A549 (cell line): Measurements from ENCODE around the gene ZBTB16. TPM values are rescaled to one million over a fixed set of nuclear protein-coding genes. Genes with fewer than 3 reads are reported as not detected.

Experiments
- ATAC-seq, 2 experiments: fragments of 200-7000 bp in 1 of 2; fragments of >200 bp in 1 of 2; cut with Nextera tagmentation in 1 of 2; cut with Tn5 transposase in 1 of 2; 3 replicates each; pipeline versions ENCODE4 v1.8.0 to v1.9.1; 2018 to 2020; ENCODE audit warnings: mild to moderate bottlenecking in 1 of 2, moderate library complexity in 1 of 2
- CTCF ChIA-PET: fragments of 300-600 bp; sonication (Branson Sonifier 250); formaldehyde crosslinking; extraction: SDS; loops from one replicate; lab custom pipeline; 2021; ENCODE audit warnings: antibody characterized with exemption, inconsistent platforms; lab: Yijun Ruan, JAX
- POLR2A ChIA-PET: fragments of 350-600 bp; formaldehyde crosslinking; extraction: SDS; loops from one replicate; lab custom pipeline; 2021; ENCODE audit warnings: antibody characterized with exemption, inconsistent platforms; lab: Yijun Ruan, JAX
- DNase-seq, 2 experiments: peaks; one replicate each; pipeline versions ENCODE4 v3.0.0 to v3.0.0-alpha.2; 2011 to 2016; ENCODE audit warnings: low read depth in 1 of 2, low spot score in 1 of 2
- FAIRE-seq: peaks from 2 replicates; lab custom pipeline; 2011; peaks lifted over from hg19 to GRCh38; lab: Jason Lieb, UNC
- H3K27ac ChIP-seq, 2 experiments: fragments of >200 bp; sonication (Bioruptor Twin); formaldehyde crosslinking; 3 replicates each; pipeline ENCODE4 v1.5.1; 2016 to 2017
- H3K4me1 ChIP-seq: fragments of >200 bp; sonication (Bioruptor Twin); formaldehyde crosslinking; 3 replicates; pipeline ENCODE4 v1.6.1; 2016
- H3K4me2 ChIP-seq: fragments of >200 bp; sonication (Bioruptor Twin); formaldehyde crosslinking; 3 replicates; pipeline ENCODE4 v1.6.1; 2016
- H3K4me3 ChIP-seq: fragments of >200 bp; sonication (Bioruptor Twin); formaldehyde crosslinking; 3 replicates; pipeline ENCODE4 v1.5.1; 2016
- H3K9me3 ChIP-seq: fragments of >200 bp; sonication (Bioruptor Twin); formaldehyde crosslinking; 3 replicates; pipeline ENCODE4 v1.6.1; 2016
- CBX2 ChIP-seq: fragments of 200-600 bp; sonication (generic); IDR thresholded peaks from 2 replicates; pipeline ENCODE4 v1.6.1; 2016; ENCODE audit warnings: low read depth, mild to moderate bottlenecking, borderline replicate concordance
- CHD2 ChIP-seq: fragments of 150-350 bp; IDR thresholded peaks from 2 replicates; pipeline ENCODE4 v1.6.1; 2014; ENCODE audit warnings: low read length; ENCODE audit not compliant: partially characterized antibody
- CHD4 ChIP-seq: fragments of 200-600 bp; sonication (generic); IDR thresholded peaks from 2 replicates; pipeline ENCODE4 v1.6.1; 2016; ENCODE audit warnings: antibody characterized with exemption, mild to moderate bottlenecking, borderline replicate concordance
- EHF ChIP-seq: fragments of 250-450 bp; sonication (Bioruptor Pico); IDR thresholded peaks from 2 replicates; pipeline ENCODE4 v1.5.0; 2020; ENCODE audit warnings: mild to moderate bottlenecking
- EHMT2 ChIP-seq: fragments of 200-600 bp; sonication (generic); IDR thresholded peaks from 2 replicates; pipeline ENCODE4 v1.6.1; 2016; ENCODE audit warnings: antibody characterized with exemption, low read depth, mild to moderate bottlenecking, moderate library complexity
- ESRRA ChIP-seq: fragments of 150-350 bp; IDR thresholded peaks from 2 replicates; pipeline ENCODE4 v1.6.1; 2014; ENCODE audit warnings: mild to moderate bottlenecking, low read length, borderline replicate concordance
- FOSL2 ChIP-seq, 2 experiments: fragments of 450-650 bp in 1 of 2; fragments of >200 bp in 1 of 2; sonication (Bioruptor Twin) in 1 of 2; formaldehyde crosslinking; IDR thresholded peaks; 2 replicates each; pipeline versions ENCODE4 v1.5.0 to v1.6.1; 2016 to 2020; ENCODE audit warnings: mild to moderate bottlenecking in 1 of 2, moderate library complexity in 1 of 2
- HDAC2 ChIP-seq: fragments of 200-600 bp; sonication (generic); IDR thresholded peaks from 2 replicates; pipeline ENCODE4 v1.6.1; 2016
- HEYL ChIP-seq: fragments of 250-450 bp; sonication (Bioruptor Pico); IDR thresholded peaks from 2 replicates; pipeline ENCODE4 v1.8.0; 2021; ENCODE audit warnings: mild to moderate bottlenecking, moderate library complexity
- HOXA7 ChIP-seq: fragments of 250-450 bp; sonication (Bioruptor Pico); IDR thresholded peaks from 2 replicates; pipeline ENCODE4 v1.5.0; 2020; ENCODE audit warnings: mild to moderate bottlenecking, moderate library complexity
- HOXB13 ChIP-seq: fragments of 250-450 bp; sonication (Bioruptor Pico); IDR thresholded peaks from 2 replicates; pipeline ENCODE4 v1.5.0; 2020; ENCODE audit warnings: low read depth, mild to moderate bottlenecking, moderate library complexity
- HOXB5 ChIP-seq: fragments of 250-450 bp; sonication (Bioruptor Pico); IDR thresholded peaks from 2 replicates; pipeline ENCODE4 v1.5.0; 2020; ENCODE audit warnings: mild to moderate bottlenecking, moderate library complexity
- JUNB ChIP-seq: fragments of >200 bp; sonication (Bioruptor Twin); formaldehyde crosslinking; IDR thresholded peaks from 2 replicates; pipeline ENCODE4 v1.6.1; 2016
- MAZ ChIP-seq: fragments of 150-350 bp; IDR thresholded peaks from 2 replicates; pipeline ENCODE4 v1.6.1; 2014; ENCODE audit warnings: antibody characterized with exemption, low read depth, low read length, borderline replicate concordance
- POLR2A ChIP-seq: IDR thresholded peaks from 2 replicates; pipeline ENCODE4 v1.6.1; 2012; ENCODE audit warnings: mild to moderate bottlenecking, low read length
- RAD21 ChIP-seq, 2 experiments: fragments of >200 bp in 1 of 2; sonication (Bioruptor Twin) in 1 of 2; formaldehyde crosslinking in 1 of 2; IDR thresholded peaks in 1 of 2; conservative IDR thresholded peaks in 1 of 2; 2 replicates in 1 of 2; 3 replicates in 1 of 2; pipeline ENCODE4 v1.6.1; 2012 to 2018; ENCODE audit warnings: inconsistent platforms in 1 of 2
- RARB ChIP-seq: fragments of 250-450 bp; sonication (Bioruptor Pico); IDR thresholded peaks from 2 replicates; pipeline ENCODE4 v1.8.0; 2021; ENCODE audit warnings: mild to moderate bottlenecking, moderate library complexity
- RFX5 ChIP-seq: fragments of 450-650 bp; IDR thresholded peaks from 2 replicates; pipeline ENCODE4 v1.7.1; 2014; ENCODE audit warnings: antibody characterized with exemption, mild to moderate bottlenecking, moderate library complexity
- RNF2 ChIP-seq: fragments of 200-600 bp; sonication (generic); IDR thresholded peaks from 2 replicates; pipeline ENCODE4 v1.6.1; 2016; ENCODE audit warnings: low read depth, mild to moderate bottlenecking, antibody characterized with exemption, moderate library complexity, borderline replicate concordance
- TP53 ChIP-seq: fragments of 250-450 bp; sonication (Bioruptor Pico); IDR thresholded peaks from 2 replicates; pipeline ENCODE4 v1.5.0; 2021; ENCODE audit warnings: mild to moderate bottlenecking, moderate library complexity
- ZFP36 ChIP-seq: fragments of 450-650 bp; IDR thresholded peaks from 2 replicates; pipeline ENCODE4 v1.6.1; 2014; ENCODE audit warnings: borderline replicate concordance; ENCODE audit not compliant: partially characterized antibody
- ZNF302 ChIP-seq: fragments of 250-450 bp; sonication (Bioruptor Pico); IDR thresholded peaks from 2 replicates; pipeline ENCODE4 v1.9.0; 2021; ENCODE audit warnings: inconsistent platforms, mild to moderate bottlenecking, moderate library complexity
- ZSCAN20 ChIP-seq: fragments of 250-450 bp; sonication (Bioruptor Pico); IDR thresholded peaks from 2 replicates; pipeline ENCODE4 v1.8.0; 2022; ENCODE audit warnings: mild to moderate bottlenecking, moderate library complexity
- WGBS: methylation state at CpG from one replicate; pipeline ENCODE4 v1.1.6; 2017; ENCODE audit errors: missing lambda C conversion rate; 5-methylcytosine and 5-hydroxymethylcytosine counted together
- polyA plus RNA-seq, 4 experiments: library from polyadenylated mRNA; depleted of rRNA in 3 of 4; stranded (reverse); fragments of >200 nt; fragmentation: RNase III in 1 of 4; extraction: RNeasy Plus Mini Kit Qiagen cat#74134 plus additional on column Dnase treatment in 1 of 4; gene quantifications; 2 replicates in 3 of 4; 3 replicates in 1 of 4; pipeline ENCODE4 v1.2.3, GENCODE V29; 2011 to 2017
- TF ChIP-seq, protein P1 (sequence below): fragments of 150-350 bp; IDR thresholded peaks from 2 replicates; pipeline ENCODE4 v1.6.1; 2014; ENCODE audit warnings: low read depth, mild to moderate bottlenecking, low read length
- TF ChIP-seq, protein P2 (sequence below): fragments of 200-600 bp; sonication (generic); IDR thresholded peaks from 2 replicates; pipeline ENCODE4 v1.6.1; 2016; ENCODE audit warnings: antibody characterized with exemption, mild to moderate bottlenecking, moderate library complexity

ZBTB16 gene
- polyA plus RNA-seq, 2 of the 4 experiments (the other 2 are of a cell fraction): not detected

DNA sequence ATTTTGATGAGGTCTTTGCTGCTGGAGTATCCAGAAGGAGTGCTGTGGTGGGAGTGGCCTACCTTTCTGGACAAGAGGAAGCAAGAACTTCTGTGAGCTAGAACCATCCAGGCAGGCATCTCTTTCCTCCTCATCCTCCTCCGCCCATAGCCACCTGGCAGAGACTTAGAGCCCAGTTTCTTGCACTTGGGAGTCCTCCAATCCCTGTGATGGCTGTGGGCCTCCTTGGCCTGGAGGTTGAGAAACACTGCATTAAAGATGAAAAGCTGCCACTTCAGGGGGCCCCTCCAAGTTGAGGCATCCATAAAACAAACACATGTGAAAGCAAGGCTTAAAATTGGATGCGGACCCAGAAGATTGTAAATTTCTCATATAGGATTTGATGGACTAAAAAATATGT is 110.3 kb downstream of the ZBTB16 start:
- FAIRE-seq: no peak
- POLR2A ChIA-PET: no interaction called here
- CTCF ChIA-PET: interaction anchor here (1.3 to 1.5 kb wide), 2 partner anchors 10 to 92 kb away, joined by 3 to 5 read pairs; no protein-coding TSS in a partner anchor

GRCh38 chr11:114170226-114170625 is 110.7 kb downstream of the ZBTB16 start:
- WGBS: 71% methylated on average over 5 of the region's 10 CpGs
- no peak for ATAC-seq
- no peak for DNase-seq
- FAIRE-seq: no peak
- Histone ChIP-seq H3K4me3 (no peak overlapping the region), H3K9me3 (no peaks in the 10 kb centered on the region), H3K4me1 (no peaks in the 10 kb centered on the region), H3K4me2 (no peak overlapping the region), H3K27ac (no peak overlapping the region; a peak in 1 of 6 replicates)
- no peak for TF ChIP-seq RAD21 (conservative IDR thresholded peaks at IDR 0.05 in 1 of 2, IDR thresholded peaks at IDR 0.05 in 1 of 2)
- TF ChIP-seq HOXB13 (CRISPR knock-in tag): no peak
- no peak for TF ChIP-seq RARB
- TF ChIP-seq CHD2: no peak
- TF ChIP-seq MAZ: no peak
- TF ChIP-seq RFX5: no peak
- TF ChIP-seq HOXA7 (CRISPR knock-in tag): no peak
- TF ChIP-seq CBX2: no peak
- TF ChIP-seq JUNB: no peak
- TF ChIP-seq ZNF302 (CRISPR knock-in tag): no peak
- TF ChIP-seq EHF (CRISPR knock-in tag): no peak
- no peak for TF ChIP-seq EHMT2
- no peak for TF ChIP-seq RNF2
- no peak for TF ChIP-seq CHD4
- TF ChIP-seq HOXB5 (CRISPR knock-in tag): no peak
- no peak for TF ChIP-seq ZFP36
- ChIA-PET CTCF (interaction anchor here (0.8 kb wide), 1 partner anchor 36 kb away, joined by 3 read pairs; no protein-coding TSS in a partner anchor), POLR2A (no interaction called here)

More for the DNA sequence above, 110.3 kb downstream of the ZBTB16 start:
- no peak overlapping the region for H3K4me3 ChIP-seq
- DNase-seq: no peak
- 76% methylated on average over 2 of the region's 2 CpGs for WGBS
- no peaks in the 10 kb centered on the region for H3K9me3 ChIP-seq
- no peak for ATAC-seq
- TF ChIP-seq POLR2A (no peak), RFX5 (no peak), CHD2 (no peak), TP53 (CRISPR knock-in tag) (no peak), HEYL (no peak), ESRRA (no peak), HOXB5 (CRISPR knock-in tag) (no peak), HOXB13 (CRISPR knock-in tag) (no peak), EHMT2 (no peak), RNF2 (no peak), FOSL2 (IDR thresholded peaks at IDR 0.05) (no peak), FOSL2 (CRISPR knock-in tag; IDR thresholded peaks at IDR 0.05) (no peak), ZSCAN20 (CRISPR knock-in tag) (no peak), HDAC2 (no peak)
- TF ChIP-seq, protein P1, sequence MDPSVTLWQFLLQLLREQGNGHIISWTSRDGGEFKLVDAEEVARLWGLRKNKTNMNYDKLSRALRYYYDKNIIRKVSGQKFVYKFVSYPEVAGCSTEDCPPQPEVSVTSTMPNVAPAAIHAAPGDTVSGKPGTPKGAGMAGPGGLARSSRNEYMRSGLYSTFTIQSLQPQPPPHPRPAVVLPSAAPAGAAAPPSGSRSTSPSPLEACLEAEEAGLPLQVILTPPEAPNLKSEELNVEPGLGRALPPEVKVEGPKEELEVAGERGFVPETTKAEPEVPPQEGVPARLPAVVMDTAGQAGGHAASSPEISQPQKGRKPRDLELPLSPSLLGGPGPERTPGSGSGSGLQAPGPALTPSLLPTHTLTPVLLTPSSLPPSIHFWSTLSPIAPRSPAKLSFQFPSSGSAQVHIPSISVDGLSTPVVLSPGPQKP: no peak
- TF ChIP-seq, protein P2, sequence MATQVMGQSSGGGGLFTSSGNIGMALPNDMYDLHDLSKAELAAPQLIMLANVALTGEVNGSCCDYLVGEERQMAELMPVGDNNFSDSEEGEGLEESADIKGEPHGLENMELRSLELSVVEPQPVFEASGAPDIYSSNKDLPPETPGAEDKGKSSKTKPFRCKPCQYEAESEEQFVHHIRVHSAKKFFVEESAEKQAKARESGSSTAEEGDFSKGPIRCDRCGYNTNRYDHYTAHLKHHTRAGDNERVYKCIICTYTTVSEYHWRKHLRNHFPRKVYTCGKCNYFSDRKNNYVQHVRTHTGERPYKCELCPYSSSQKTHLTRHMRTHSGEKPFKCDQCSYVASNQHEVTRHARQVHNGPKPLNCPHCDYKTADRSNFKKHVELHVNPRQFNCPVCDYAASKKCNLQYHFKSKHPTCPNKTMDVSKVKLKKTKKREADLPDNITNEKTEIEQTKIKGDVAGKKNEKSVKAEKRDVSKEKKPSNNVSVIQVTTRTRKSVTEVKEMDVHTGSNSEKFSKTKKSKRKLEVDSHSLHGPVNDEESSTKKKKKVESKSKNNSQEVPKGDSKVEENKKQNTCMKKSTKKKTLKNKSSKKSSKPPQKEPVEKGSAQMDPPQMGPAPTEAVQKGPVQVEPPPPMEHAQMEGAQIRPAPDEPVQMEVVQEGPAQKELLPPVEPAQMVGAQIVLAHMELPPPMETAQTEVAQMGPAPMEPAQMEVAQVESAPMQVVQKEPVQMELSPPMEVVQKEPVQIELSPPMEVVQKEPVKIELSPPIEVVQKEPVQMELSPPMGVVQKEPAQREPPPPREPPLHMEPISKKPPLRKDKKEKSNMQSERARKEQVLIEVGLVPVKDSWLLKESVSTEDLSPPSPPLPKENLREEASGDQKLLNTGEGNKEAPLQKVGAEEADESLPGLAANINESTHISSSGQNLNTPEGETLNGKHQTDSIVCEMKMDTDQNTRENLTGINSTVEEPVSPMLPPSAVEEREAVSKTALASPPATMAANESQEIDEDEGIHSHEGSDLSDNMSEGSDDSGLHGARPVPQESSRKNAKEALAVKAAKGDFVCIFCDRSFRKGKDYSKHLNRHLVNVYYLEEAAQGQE: no peak
- no peak overlapping the region for H3K4me2 ChIP-seq
- H3K27ac ChIP-seq: no peak overlapping the region
- no peaks in the 10 kb centered on the region for H3K4me1 ChIP-seq
